H9 (cell line): Measurements from ENCODE around the gene CPB1. TPM values are rescaled to one million over a fixed set of nuclear protein-coding genes. Genes with fewer than 3 reads are reported as not detected.

ENCODE experiments used
- DNase-seq: peaks from one replicate; pipeline ENCODE4 v3.0.0-alpha.2; 2017
- H2AFZ ChIP-seq: one replicate; pipeline ENCODE4 v1.6.1; 2013; ENCODE audit warnings: mild to moderate bottlenecking, low read length, control low read depth, moderate library complexity
- H2AK5ac ChIP-seq: 2 replicates; pipeline ENCODE4 v1.6.1; 2013; ENCODE audit warnings: low read length, control low read depth, mixed read lengths; ENCODE audit not compliant: insufficient read length
- H2BK120ac ChIP-seq: one replicate; pipeline ENCODE4 v1.6.1; 2013; ENCODE audit warnings: low read depth, mild to moderate bottlenecking, low read length, control low read depth, inconsistent platforms; ENCODE audit not compliant: poor library complexity, severe bottlenecking
- H2BK12ac ChIP-seq: 2 replicates; pipeline ENCODE4 v1.6.1; 2013; ENCODE audit warnings: low read length, control low read depth, mixed read lengths, low read depth; ENCODE audit not compliant: insufficient read length
- H2BK15ac ChIP-seq: 2 replicates; pipeline ENCODE4 v1.6.1; 2013; ENCODE audit warnings: low read depth, low read length, control low read depth
- H2BK20ac ChIP-seq: one replicate; pipeline ENCODE4 v1.6.1; 2013; ENCODE audit warnings: low read depth, mild to moderate bottlenecking, low read length, control low read depth, inconsistent platforms; ENCODE audit not compliant: poor library complexity, severe bottlenecking
- H2BK5ac ChIP-seq: 2 replicates; pipeline ENCODE4 v1.6.1; 2013; ENCODE audit warnings: low read length, control low read depth, mixed read lengths; ENCODE audit not compliant: insufficient read length
- H3K14ac ChIP-seq: 2 replicates; pipeline ENCODE4 v1.6.1; 2013; ENCODE audit warnings: low read length, control low read depth; ENCODE audit not compliant: insufficient read depth
- H3K18ac ChIP-seq: 2 replicates; pipeline ENCODE4 v1.6.1; 2013; ENCODE audit warnings: low read depth, mild to moderate bottlenecking, mixed read lengths, low read length, control low read depth; ENCODE audit not compliant: insufficient read length
- H3K23ac ChIP-seq: 2 replicates; pipeline ENCODE4 v1.6.1; 2013; ENCODE audit warnings: low read length, control low read depth, mixed read lengths, low read depth; ENCODE audit not compliant: insufficient read length
- H3K23me2 ChIP-seq: 2 replicates; pipeline ENCODE4 v1.6.1; 2013; ENCODE audit warnings: low read depth, mild to moderate bottlenecking, mixed read lengths, low read length, control low read depth; ENCODE audit not compliant: insufficient read length, poor library complexity, severe bottlenecking
- H3K27ac ChIP-seq: 2 replicates; pipeline ENCODE4 v1.5.1; 2013; ENCODE audit warnings: low read length, control low read depth, mixed read lengths, low read depth; ENCODE audit not compliant: insufficient read length
- H3K27me3 ChIP-seq: 2 replicates; pipeline ENCODE4 v1.6.1; 2013; ENCODE audit warnings: low read length, control low read depth, inconsistent platforms; ENCODE audit not compliant: insufficient read depth
- H3K4ac ChIP-seq: 2 replicates; pipeline ENCODE4 v1.6.1; 2013; ENCODE audit warnings: low read depth, mild to moderate bottlenecking, control low read depth, inconsistent platforms, low read length, moderate library complexity
- H3K4me1 ChIP-seq: 2 replicates; pipeline ENCODE4 v1.6.1; 2013; ENCODE audit warnings: low read length, control low read depth, inconsistent platforms; ENCODE audit not compliant: insufficient read depth
- H3K4me2 ChIP-seq: 2 replicates; pipeline ENCODE4 v1.6.1; 2013; ENCODE audit warnings: low read length, control low read depth, mixed read lengths; ENCODE audit not compliant: insufficient read length, insufficient read depth
- H3K56ac ChIP-seq: 2 replicates; pipeline ENCODE4 v1.6.1; 2013; ENCODE audit warnings: low read depth, mild to moderate bottlenecking, mixed read lengths, low read length, control low read depth; ENCODE audit not compliant: insufficient read length
- H3K79me1 ChIP-seq: 2 replicates; pipeline ENCODE4 v1.6.1; 2013; ENCODE audit warnings: low read depth, mild to moderate bottlenecking, moderate library complexity, low read length, control low read depth, inconsistent platforms; ENCODE audit not compliant: insufficient read depth, poor library complexity, severe bottlenecking
- H3K79me2 ChIP-seq: 2 replicates; pipeline ENCODE4 v1.6.1; 2013; ENCODE audit warnings: low read length, control low read depth, inconsistent platforms; ENCODE audit not compliant: insufficient read depth
- H3K9ac ChIP-seq: 2 replicates; pipeline ENCODE4 v1.6.1; 2013; ENCODE audit warnings: low read length, control low read depth, mixed read lengths; ENCODE audit not compliant: insufficient read length; ENCODE audit errors: extremely low read depth
- H3K9me3 ChIP-seq: one replicate; pipeline ENCODE4 v1.6.1; 2013; ENCODE audit warnings: low read depth, low read length, inconsistent platforms; ENCODE audit not compliant: control insufficient read depth
- H3T11ph ChIP-seq: one replicate; pipeline ENCODE4 v1.6.1; 2013; ENCODE audit warnings: mild to moderate bottlenecking, low read length, control low read depth, inconsistent platforms
- H4K20me1 ChIP-seq: one replicate; pipeline ENCODE4 v1.6.1; 2013; ENCODE audit not compliant: control insufficient read depth, insufficient read length, insufficient read depth
- H4K5ac ChIP-seq: 2 replicates; pipeline ENCODE4 v1.6.1; 2013; ENCODE audit warnings: low read depth, mild to moderate bottlenecking, mixed read lengths, low read length, control low read depth; ENCODE audit not compliant: insufficient read length
- H4K8ac ChIP-seq: replicated peaks from 2 replicates; pipeline ENCODE4 v1.6.1; 2013; ENCODE audit warnings: low read length, control low read depth, mixed read lengths, low read depth; ENCODE audit not compliant: insufficient read length
- H4K91ac ChIP-seq: 2 replicates; pipeline ENCODE4 v1.6.1; 2013; ENCODE audit warnings: low read depth, mild to moderate bottlenecking, moderate library complexity, mixed read lengths, low read length, control low read depth; ENCODE audit not compliant: insufficient read length
- H3K27ac Mint-ChIP-seq, 3 experiments: 2 replicates in 2 of 3; 3 replicates in 1 of 3; pipeline ENCODE4 v1.8.0; 2020 to 2021; ENCODE audit warnings: mixed read lengths in 3 of 3, mild to moderate bottlenecking in 1 of 3, moderate library complexity in 1 of 3
- H3K27me3 Mint-ChIP-seq: 2 replicates; pipeline ENCODE4 v1.8.0; 2021; ENCODE audit warnings: low read depth, mild to moderate bottlenecking, moderate library complexity, mixed read lengths
- H3K36me3 Mint-ChIP-seq, 3 experiments: 2 replicates in 2 of 3; 3 replicates in 1 of 3; pipeline ENCODE4 v1.8.0; 2020 to 2021; ENCODE audit warnings: low read depth in 3 of 3, mixed read lengths in 3 of 3; ENCODE audit not compliant: insufficient read depth in 1 of 3
- H3K4me1 Mint-ChIP-seq, 2 experiments: 2 replicates each; pipeline ENCODE4 v1.8.0; 2020; ENCODE audit warnings: mixed read lengths in 2 of 2
- H3K4me3 Mint-ChIP-seq, 2 experiments: 2 replicates in 1 of 2; 3 replicates in 1 of 2; pipeline ENCODE4 v1.8.0; 2020 to 2021; ENCODE audit warnings: mild to moderate bottlenecking in 2 of 2, mixed read lengths in 2 of 2, moderate library complexity in 1 of 2
- H3K9me3 Mint-ChIP-seq, 2 experiments: 2 replicates in 1 of 2; 3 replicates in 1 of 2; pipeline ENCODE4 v1.8.0; 2020; ENCODE audit warnings: mild to moderate bottlenecking in 2 of 2, mixed read lengths in 2 of 2, moderate library complexity in 1 of 2
- CTCF ChIP-seq: fragments of 200-600 bp; sonication (generic); conservative IDR thresholded peaks from 3 replicates; pipeline ENCODE4 v1.8.0; 2021; ENCODE audit warnings: antibody characterized with exemption, mild to moderate bottlenecking
- total RNA-seq: library from RNA; stranded (reverse); gene quantifications from 2 replicates; pipeline ENCODE4 v1.2.1, GENCODE V29; 2021

CPB1 gene
- total RNA-seq, 1 experiment from 2014 or later = not detected

GRCh38 chr3:148878095-148878494, 50.5 kb downstream of the CPB1 start:
- H3K4ac ChIP-seq = no peak overlapping the region
- Mint-ChIP-seq H3K27ac (no peak overlapping the region), H3K4me3 (no peak overlapping the region), H3K9me3 (no peaks in the 10 kb centered on the region), H3K4me1 (no peaks in the 10 kb centered on the region), H3K27me3 (no peaks in the 10 kb centered on the region), H3K36me3 (no peaks in the 10 kb centered on the region)
- H4K20me1 ChIP-seq = no peaks in the 10 kb centered on the region
- no peaks in the 10 kb centered on the region for H3K79me2 ChIP-seq
- no peak overlapping the region for H3K27ac ChIP-seq
- no peak overlapping the region for H3K14ac ChIP-seq
- no peak overlapping the region for H3T11ph ChIP-seq
- H3K9ac ChIP-seq = no peak overlapping the region
- no peak overlapping the region for H3K56ac ChIP-seq
- no peaks in the 10 kb centered on the region for H3K9me3 ChIP-seq
- H2BK20ac ChIP-seq = no peak overlapping the region
- no peak overlapping the region for H3K4me2 ChIP-seq
- H4K91ac ChIP-seq = no peak overlapping the region
- no peak overlapping the region for H2BK5ac ChIP-seq
- no peak overlapping the region for H3K18ac ChIP-seq
- H2BK12ac ChIP-seq = no peak overlapping the region
- H4K5ac ChIP-seq = no peak overlapping the region
- no peaks in the 10 kb centered on the region for H3K23me2 ChIP-seq
- H3K4me1 ChIP-seq = no peaks in the 10 kb centered on the region
- H3K79me1 ChIP-seq = no peaks in the 10 kb centered on the region
- H2AK5ac ChIP-seq = no peak overlapping the region
- TF ChIP-seq CTCF = no peak
- H4K8ac ChIP-seq = no peak overlapping the region
- H2AFZ ChIP-seq = no peak overlapping the region
- H3K23ac ChIP-seq = no peak overlapping the region
- no peak overlapping the region for H2BK15ac ChIP-seq
- H2BK120ac ChIP-seq = no peak overlapping the region
- DNase-seq = no peak
- H3K27me3 ChIP-seq = no peaks in the 10 kb centered on the region
